HCT116 (cell line): ENCODE data around the gene TAOK3.

ENCODE experiments used
- EGR1 ChIP-seq: IDR thresholded peaks from 2 replicates; pipeline ENCODE4 v1.6.1; 2012; ENCODE audit warnings: low read depth
- EZH2phosphoT487 ChIP-seq: fragments of 200-600 bp; IDR thresholded peaks from 2 replicates; pipeline ENCODE4 v1.6.1; 2018; ENCODE audit warnings: antibody characterized with exemption, borderline replicate concordance
- POLR2A ChIP-seq: IDR thresholded peaks from 2 replicates; pipeline ENCODE4 v1.7.0; 2011; ENCODE audit warnings: borderline replicate concordance; ENCODE audit not compliant: insufficient read depth, insufficient read length; ENCODE audit errors: extremely low read depth
- POLR2AphosphoS5 ChIP-seq: IDR thresholded peaks from 2 replicates; pipeline ENCODE4 v1.6.1; 2011; ENCODE audit warnings: mild to moderate bottlenecking, low read depth, low read length, moderate library complexity
- TF ChIP-seq, protein P1 (sequence below), 3 experiments: fragments of 200-600 bp in 1 of 3; sonication (generic) in 1 of 3; IDR thresholded peaks in 2 of 3; conservative IDR thresholded peaks in 1 of 3; 2 replicates each; pipeline ENCODE4 v1.5.1; 2012 to 2017; ENCODE audit warnings: low read depth in 2 of 3, low read length in 2 of 3, antibody characterized with exemption in 1 of 3, borderline replicate concordance in 1 of 3, control low read depth in 1 of 3, mild to moderate bottlenecking in 1 of 3, mixed read lengths in 1 of 3, mixed run types in 1 of 3, moderate library complexity in 1 of 3; ENCODE audit not compliant: insufficient read depth in 1 of 3

GRCh38 chr12:118122264-118122663 is 250.4 kb downstream of the TAOK3 start:
- TF ChIP-seq, protein P1, sequence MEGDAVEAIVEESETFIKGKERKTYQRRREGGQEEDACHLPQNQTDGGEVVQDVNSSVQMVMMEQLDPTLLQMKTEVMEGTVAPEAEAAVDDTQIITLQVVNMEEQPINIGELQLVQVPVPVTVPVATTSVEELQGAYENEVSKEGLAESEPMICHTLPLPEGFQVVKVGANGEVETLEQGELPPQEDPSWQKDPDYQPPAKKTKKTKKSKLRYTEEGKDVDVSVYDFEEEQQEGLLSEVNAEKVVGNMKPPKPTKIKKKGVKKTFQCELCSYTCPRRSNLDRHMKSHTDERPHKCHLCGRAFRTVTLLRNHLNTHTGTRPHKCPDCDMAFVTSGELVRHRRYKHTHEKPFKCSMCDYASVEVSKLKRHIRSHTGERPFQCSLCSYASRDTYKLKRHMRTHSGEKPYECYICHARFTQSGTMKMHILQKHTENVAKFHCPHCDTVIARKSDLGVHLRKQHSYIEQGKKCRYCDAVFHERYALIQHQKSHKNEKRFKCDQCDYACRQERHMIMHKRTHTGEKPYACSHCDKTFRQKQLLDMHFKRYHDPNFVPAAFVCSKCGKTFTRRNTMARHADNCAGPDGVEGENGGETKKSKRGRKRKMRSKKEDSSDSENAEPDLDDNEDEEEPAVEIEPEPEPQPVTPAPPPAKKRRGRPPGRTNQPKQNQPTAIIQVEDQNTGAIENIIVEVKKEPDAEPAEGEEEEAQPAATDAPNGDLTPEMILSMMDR (IDR thresholded peaks at IDR 0.05 in 2 of 3, conservative IDR thresholded peaks at IDR 0.05 in 1 of 3; ENCODE audit: borderline replicate concordance in 1 of 3, insufficient read depth in 1 of 3, low read depth in 2 of 3, low read length in 2 of 3) = no peak
- no peak for TF ChIP-seq EGR1
- no peak for TF ChIP-seq POLR2AphosphoS5
- no peak for TF ChIP-seq EZH2phosphoT487
- TF ChIP-seq POLR2A = no peak
